KOPT-K1 (cell line): Measurements from ENCODE around the gene KRT38.
"Not testable (repeated sequence)": the region's sequence is repeated elsewhere in the genome, so short reads cannot be mapped to it uniquely, and the experiment has no call there.

Experiments
- H3K27ac ChIP-seq: fragments of 200-600 bp; sonication (generic); 2 replicates; pipeline ENCODE4 v1.5.1; 2016; ENCODE audit warnings: antibody characterized with exemption, mild to moderate bottlenecking, low read depth, low read length; ENCODE audit not compliant: poor library complexity, severe bottlenecking
- H3K36me3 ChIP-seq: fragments of 200-600 bp; sonication (generic); 2 replicates; pipeline ENCODE4 v1.5.1; 2017; ENCODE audit warnings: antibody characterized with exemption, mild to moderate bottlenecking, low read length, moderate library complexity; ENCODE audit not compliant: insufficient read depth
- H3K9me3 ChIP-seq: fragments of 200-600 bp; sonication (generic); 2 replicates; pipeline ENCODE4 v1.5.1; 2017; ENCODE audit warnings: antibody characterized with exemption, low read length, mild to moderate bottlenecking; ENCODE audit not compliant: insufficient read depth, poor library complexity, severe bottlenecking

The KRT38 gene

GRCh38 chr17:41403404-41404023 is 37.3 kb downstream of the KRT38 start:
- no peaks in the 10 kb centered on the region for H3K9me3 ChIP-seq
- no peaks in the 10 kb centered on the region for H3K36me3 ChIP-seq
- H3K27ac ChIP-seq, result no peak overlapping the region

GRCh38 chr17:41402161-41402560 is 38.6 kb downstream of the KRT38 start:
- no peak overlapping the region for H3K27ac ChIP-seq
- no peaks in the 10 kb centered on the region for H3K36me3 ChIP-seq
- no peaks in the 10 kb centered on the region for H3K9me3 ChIP-seq

- H3K27ac ChIP-seq, result no peak within 1 kb of the TSS
- H3K36me3 ChIP-seq, result no peaks in the 10 kb centered on the region
- no peaks in the 10 kb centered on the region for H3K9me3 ChIP-seq
These were observed 43.7 kb downstream of the KRT38 start, which contains the start of gene KRT31 for GRCh38 chr17:41396996-41397660. KRT31 (minus strand) TSS chr17:41397608; CDS start chr17:41397539, 69 bp downstream.

- H3K36me3 ChIP-seq, result no peaks in the 10 kb centered on the region
- H3K9me3 ChIP-seq, result no peaks in the 10 kb centered on the region
- H3K27ac ChIP-seq, result no peak overlapping the region
These were observed 44.4 kb downstream of the KRT38 start for GRCh38 chr17:41396340-41396739.

- Histone ChIP-seq H3K36me3 (no peaks in the 10 kb centered on the region), H3K27ac (no peak overlapping the region), H3K9me3 (no peaks in the 10 kb centered on the region)
These were observed 45.2 kb downstream of the KRT38 start for GRCh38 chr17:41395611-41396010.

GRCh38 chr17:41395044-41395443 is 45.7 kb downstream of the KRT38 start:
- not testable (repeated sequence) for H3K36me3 ChIP-seq, H3K27ac ChIP-seq, H3K9me3 ChIP-seq

- H3K9me3 ChIP-seq, result no peaks in the 10 kb centered on the region
- no peaks in the 10 kb centered on the region for H3K36me3 ChIP-seq
- no peak overlapping the region for H3K27ac ChIP-seq
These were observed 46.4 kb downstream of the KRT38 start for GRCh38 chr17:41394254-41394996.

- H3K36me3 ChIP-seq, result no peaks in the 10 kb centered on the region
- H3K27ac ChIP-seq, result no peak overlapping the region
- no peaks in the 10 kb centered on the region for H3K9me3 ChIP-seq
These were observed 47.0 kb downstream of the KRT38 start for GRCh38 chr17:41393826-41394225.

GRCh38 chr17:41393294-41393693 is 47.5 kb downstream of the KRT38 start:
- Histone ChIP-seq H3K27ac (no peak overlapping the region), H3K9me3 (no peaks in the 10 kb centered on the region), H3K36me3 (no peaks in the 10 kb centered on the region)

GRCh38 chr17:41392278-41392677 is 48.5 kb downstream of the KRT38 start:
- Histone ChIP-seq H3K27ac (no peak overlapping the region), H3K36me3 (no peaks in the 10 kb centered on the region), H3K9me3 (peaks cover 5% of the 10 kb centered on the region)

GRCh38 chr17:41391535-41391934 is 49.2 kb downstream of the KRT38 start:
- H3K27ac ChIP-seq, result no peak overlapping the region
- peaks cover 10% of the 10 kb centered on the region for H3K9me3 ChIP-seq
- H3K36me3 ChIP-seq, result no peaks in the 10 kb centered on the region

GRCh38 chr17:41390411-41390938 is 50.3 kb downstream of the KRT38 start:
- H3K27ac ChIP-seq, result no peak overlapping the region
- H3K36me3 ChIP-seq, result no peaks in the 10 kb centered on the region
- peaks cover 14% of the 10 kb centered on the region for H3K9me3 ChIP-seq

GRCh38 chr17:41387670-41388069 is 53.1 kb downstream of the KRT38 start:
- Histone ChIP-seq H3K36me3 (no peaks in the 10 kb centered on the region), H3K27ac (no peak overlapping the region), H3K9me3 (peaks cover 14% of the 10 kb centered on the region)

GRCh38 chr17:41386227-41386626 is 54.6 kb downstream of the KRT38 start:
- H3K9me3 ChIP-seq, result peaks cover 14% of the 10 kb centered on the region
- H3K36me3 ChIP-seq, result no peaks in the 10 kb centered on the region
- no peak overlapping the region for H3K27ac ChIP-seq
